Body of pancreas (tissue), 4 donors: Measurements from ENCODE around the gene MTMR2. TPM values are rescaled to one million over a fixed set of nuclear protein-coding genes. Genes with fewer than 3 reads are reported as not detected.

Experiments
- ATAC-seq: fragments of 150-250 bp; one replicate; pipeline ENCODE4 v1.9.1; 2016
- DNase-seq, 4 donors: peaks; one replicate each; pipeline ENCODE4 v3.0.0-alpha.2; 2019
- H3K27ac ChIP-seq, 4 donors: fragments of 200-600 bp; sonication (generic); 1 replicate in 3 of 4; 2 replicates in 1 of 4; pipeline versions ENCODE4 v1.5.1 to v1.6.1; 2016 to 2019; ENCODE audit warnings: mild to moderate bottlenecking in 1 of 4, mixed read lengths in 1 of 4, moderate library complexity in 1 of 4
- H3K27me3 ChIP-seq, 2 donors: fragments of 200-600 bp; sonication (generic); one replicate each; pipeline ENCODE4 v1.6.0; 2016; ENCODE audit warnings: mild to moderate bottlenecking in 1 of 2
- H3K36me3 ChIP-seq, 2 donors: fragments of 200-600 bp; sonication (generic); replicated peaks in 1 of 2; 2 replicates each; pipeline ENCODE4 v1.5.1; 2016; ENCODE audit warnings: low read depth in 2 of 2; ENCODE audit not compliant: insufficient read depth in 1 of 2
- H3K4me1 ChIP-seq: fragments of 200-600 bp; sonication (generic); one replicate; pipeline ENCODE4 v1.6.0; 2016
- H3K4me3 ChIP-seq, 2 donors: fragments of 200-600 bp; sonication (generic); 1 replicate in 1 of 2; 2 replicates in 1 of 2; pipeline ENCODE4 v1.5.1; 2016 to 2019
- H3K9me3 ChIP-seq, 3 donors: fragments of 200-600 bp; sonication (generic); 1 replicate in 2 of 3; 2 replicates in 1 of 3; pipeline ENCODE4 v1.5.1; 2016
- CTCF ChIP-seq, 7 experiments: fragments of 450-650 bp in 4 of 7; fragments of 200-600 bp in 3 of 7; sonication (generic) in 3 of 7; IDR thresholded peaks; one replicate each; pipeline ENCODE4 v1.5.1; 2016 to 2019; ENCODE audit warnings: antibody characterized with exemption in 7 of 7
- POLR2A ChIP-seq, 3 donors: fragments of 450-650 bp; IDR thresholded peaks; one replicate each; pipeline ENCODE4 v1.6.1; 2016; ENCODE audit warnings: antibody characterized with exemption in 3 of 3, mild to moderate bottlenecking in 2 of 3
- WGBS, 2 donors: methylation state at CpG; one replicate each; pipeline ENCODE4 v1.1.5; 2017; 5-methylcytosine and 5-hydroxymethylcytosine counted together
- intact Hi-C: fragments of 100-400 bp; cut with DNase I; formaldehyde crosslinking; loops from one replicate; pipeline ENCODE4 v1.15.1; 2023
- small RNA-seq: library from RNA; depleted of rRNA; stranded (forward); fragments of <200 nt; gene quantifications from one replicate; pipeline ENCODE3, GENCODE V24; 2016
- total RNA-seq, 2 donors: library from RNA; depleted of rRNA; stranded (reverse); fragments of >200 nt; gene quantifications; one replicate each; pipeline ENCODE4 v1.1.0, GENCODE V29; 2016

Gene MTMR2
- total RNA-seq, 2 donors from 2014 or later, result 6.9 to 14.5 TPM

GRCh38 chr11:95790123-95790932 lies 133.6 kb downstream of the MTMR2 start, which contains the start of gene CEP57:
Gene CEP57, plus strand, starts transcription at chr11:95790498. Its CDS starts 201 bp downstream, at chr11:95790699.
- Histone ChIP-seq H3K36me3 (peaks cover 0 to 4% of the 10 kb centered on the region in 2 donors), H3K4me3 (peak within 1 kb of the TSS; percentile 65 to 82), H3K4me1 (peaks cover 44% of the 10 kb centered on the region), H3K9me3 (no peaks in the 10 kb centered on the region), H3K27me3 (no peaks in the 10 kb centered on the region), H3K27ac (peak within 1 kb of the TSS; percentile 97 to 100 (median 98))
- DNase-seq, result peak; percentile 94 to 99 (median 95)
- peak in 2 of 7 experiments; percentile 3 to 18 for TF ChIP-seq CTCF (IDR thresholded peaks at IDR 0.05)
- TF ChIP-seq POLR2A (IDR thresholded peaks at IDR 0.05), result peak; percentile 28 to 78 (median 71)
- peak; percentile 85 for ATAC-seq
- WGBS, 2 donors, result 0% methylated on average over 37 to 55 of the region's 55 CpGs
- intact Hi-C loops, result no loop called here

GRCh38 chr11:95789506-95790122 lies 134.3 kb downstream of the MTMR2 start, which contains the start of gene FAM76B:
Gene FAM76B, minus strand, starts transcription at chr11:95789782. Its CDS starts 304 bp downstream, at chr11:95789478.
- peak within 1 kb of the TSS; percentile 65 to 82 for H3K4me3 ChIP-seq
- H3K9me3 ChIP-seq, result no peaks in the 10 kb centered on the region
- 0 to 1% methylated on average over 11 to 60 of the region's 62 CpGs for whole genome bisulfite sequencing, 2 donors
- ATAC-seq (peak; percentile 90), DNase-seq (peak; percentile 95 to 98 (median 96))
- H3K36me3 ChIP-seq, result peaks cover 0 to 7% of the 10 kb centered on the region in 2 donors
- intact Hi-C loops, result no loop called here
- peaks cover 37% of the 10 kb centered on the region for H3K4me1 ChIP-seq
- H3K27me3 ChIP-seq, result no peaks in the 10 kb centered on the region
- no peak for TF ChIP-seq CTCF (IDR thresholded peaks at IDR 0.05)
- peak; percentile 75 to 94 (median 87) for TF ChIP-seq POLR2A (IDR thresholded peaks at IDR 0.05)
- peak within 1 kb of the TSS; percentile 97 to 100 (median 98) for H3K27ac ChIP-seq

GRCh38 chr11:95788921-95789505 lies 134.9 kb downstream of the MTMR2 start:
- Histone ChIP-seq H3K9me3 (no peaks in the 10 kb centered on the region), H3K4me3 (peak overlapping the region; percentile 65 to 82), H3K27me3 (no peaks in the 10 kb centered on the region), H3K27ac (peak overlapping the region; percentile 97 to 100 (median 98)), H3K36me3 (peaks cover 0 to 8% of the 10 kb centered on the region in 2 donors), H3K4me1 (peaks cover 33% of the 10 kb centered on the region)
- TF ChIP-seq CTCF (IDR thresholded peaks at IDR 0.05) (peak in 1 of 7 experiments; percentile 8), POLR2A (IDR thresholded peaks at IDR 0.05) (no peak)
- 0 to 2% methylated on average over 11 to 34 of the region's 34 CpGs for WGBS, 2 donors
- ATAC-seq, result no peak
- DNase-seq, result peak; percentile 5 to 17 (median 12)
- intact Hi-C loops, result no loop called here

Small RNAs within 50 kb of the gene (small RNA-seq; reads per million reads assigned to genes)
- gene RNA5SP345, result 0.19 reads per million

Other genes starting within 250 kb of the MTMR2 start
- 10 to 100 TPM; 23.9 to 29.7 TPM for gene FAM76B, start 134.3 kb downstream of the MTMR2 start, total RNA-seq
- 10 to 100 TPM; 30.4 to 72.8 TPM for gene CEP57, start 133.6 kb downstream of the MTMR2 start, total RNA-seq